Natural killer cell treated with Interleukin-12 subunit alpha and Interleukin-12 subunit beta and Interleukin-15 and Interleukin-18, amount 100 ng/mL, for 72 hours (primary cell): ENCODE data around the gene WFDC6. TPM values are rescaled to one million over a fixed set of nuclear protein-coding genes. Genes with fewer than 3 reads are reported as not detected.

Experiments used
- total RNA-seq, 2 donors: library from RNA; stranded (reverse); gene quantifications; one replicate each; pipeline ENCODE4 v1.2.3, GENCODE V29; 2022

The WFDC6 gene
- total RNA-seq, 2 donors from 2014 or later: not detected

Other genes with a start within 250 kb of the WFDC6 start
- not detected for gene RBPJL, start 232.6 kb downstream of the WFDC6 start, total RNA-seq
- 1 to 10 TPM in 1 of 2 donors, under 1 TPM in 1; 0.31 to 1.4 TPM for gene MATN4, start 231.2 kb downstream of the WFDC6 start, total RNA-seq
- gene SDC4, start 191.1 kb downstream of the WFDC6 start, total RNA-seq: 10 to 100 TPM; 23.3 to 43.5 TPM
- gene SYS1, start 176.3 kb downstream of the WFDC6 start, total RNA-seq: 10 to 100 TPM; 23.3 to 31.4 TPM
- not detected for gene TP53TG5, start 161.2 kb downstream of the WFDC6 start, total RNA-seq
- gene DBNDD2, start 131.2 kb downstream of the WFDC6 start, total RNA-seq: 1 to 10 TPM; 6.1 to 6.4 TPM
- gene PIGT, start 123.3 kb downstream of the WFDC6 start, total RNA-seq: 10 to 100 TPM; 73.0 to 86.6 TPM
- gene WFDC2, start 69.7 kb downstream of the WFDC6 start, total RNA-seq: not detected
- gene SPINT3, start 23.9 kb downstream of the WFDC6 start, total RNA-seq: not detected
- not detected for gene EPPIN, start 7.9 kb upstream of the WFDC6 start, total RNA-seq
- not detected for gene WFDC8, start 39.8 kb upstream of the WFDC6 start, total RNA-seq
- not detected for gene WFDC10A, start 90.3 kb upstream of the WFDC6 start, total RNA-seq
- gene WFDC9, start 91.8 kb upstream of the WFDC6 start, total RNA-seq: not detected
- gene WFDC11, start 130.8 kb upstream of the WFDC6 start, total RNA-seq: not detected
- gene WFDC13, start 162.6 kb upstream of the WFDC6 start, total RNA-seq: not detected
- gene WFDC10B, start 165.5 kb upstream of the WFDC6 start, total RNA-seq: not detected
- gene SPINT4, start 182.9 kb upstream of the WFDC6 start, total RNA-seq: not detected